ENCODE results near the gene OCIAD2. TPM values are rescaled to one million over a fixed set of nuclear protein-coding genes. Genes with fewer than 3 reads are reported as not detected.

The OCIAD2 gene
- total and polyA plus RNA-seq, 2 of the 8 experiments (the other 6 are each of a cell fraction or from before 2014, with no cell fraction given), result 105 to 122 TPM

DNA sequence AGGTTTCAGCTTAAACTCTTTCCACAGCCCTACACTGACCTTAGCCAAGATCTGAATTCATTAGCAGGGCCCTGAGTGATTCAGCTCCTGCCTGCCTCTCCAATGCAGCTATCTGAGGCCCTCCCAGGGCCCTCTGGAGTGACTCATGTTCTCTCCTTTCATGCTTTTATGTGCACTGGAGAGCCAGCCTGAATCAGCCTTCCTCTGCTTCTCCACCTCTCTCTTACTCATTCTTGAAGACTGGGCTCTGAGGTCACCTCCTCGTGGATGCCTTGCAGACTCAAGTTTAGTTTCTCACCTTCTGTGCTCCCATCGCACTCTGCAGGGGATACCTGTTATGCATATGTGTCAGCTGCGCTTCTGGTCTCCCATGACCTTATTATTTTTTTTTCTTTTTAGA is 3.1 kb upstream of the OCIAD2 start (continued):
- TF ChIP-seq, protein P1, sequence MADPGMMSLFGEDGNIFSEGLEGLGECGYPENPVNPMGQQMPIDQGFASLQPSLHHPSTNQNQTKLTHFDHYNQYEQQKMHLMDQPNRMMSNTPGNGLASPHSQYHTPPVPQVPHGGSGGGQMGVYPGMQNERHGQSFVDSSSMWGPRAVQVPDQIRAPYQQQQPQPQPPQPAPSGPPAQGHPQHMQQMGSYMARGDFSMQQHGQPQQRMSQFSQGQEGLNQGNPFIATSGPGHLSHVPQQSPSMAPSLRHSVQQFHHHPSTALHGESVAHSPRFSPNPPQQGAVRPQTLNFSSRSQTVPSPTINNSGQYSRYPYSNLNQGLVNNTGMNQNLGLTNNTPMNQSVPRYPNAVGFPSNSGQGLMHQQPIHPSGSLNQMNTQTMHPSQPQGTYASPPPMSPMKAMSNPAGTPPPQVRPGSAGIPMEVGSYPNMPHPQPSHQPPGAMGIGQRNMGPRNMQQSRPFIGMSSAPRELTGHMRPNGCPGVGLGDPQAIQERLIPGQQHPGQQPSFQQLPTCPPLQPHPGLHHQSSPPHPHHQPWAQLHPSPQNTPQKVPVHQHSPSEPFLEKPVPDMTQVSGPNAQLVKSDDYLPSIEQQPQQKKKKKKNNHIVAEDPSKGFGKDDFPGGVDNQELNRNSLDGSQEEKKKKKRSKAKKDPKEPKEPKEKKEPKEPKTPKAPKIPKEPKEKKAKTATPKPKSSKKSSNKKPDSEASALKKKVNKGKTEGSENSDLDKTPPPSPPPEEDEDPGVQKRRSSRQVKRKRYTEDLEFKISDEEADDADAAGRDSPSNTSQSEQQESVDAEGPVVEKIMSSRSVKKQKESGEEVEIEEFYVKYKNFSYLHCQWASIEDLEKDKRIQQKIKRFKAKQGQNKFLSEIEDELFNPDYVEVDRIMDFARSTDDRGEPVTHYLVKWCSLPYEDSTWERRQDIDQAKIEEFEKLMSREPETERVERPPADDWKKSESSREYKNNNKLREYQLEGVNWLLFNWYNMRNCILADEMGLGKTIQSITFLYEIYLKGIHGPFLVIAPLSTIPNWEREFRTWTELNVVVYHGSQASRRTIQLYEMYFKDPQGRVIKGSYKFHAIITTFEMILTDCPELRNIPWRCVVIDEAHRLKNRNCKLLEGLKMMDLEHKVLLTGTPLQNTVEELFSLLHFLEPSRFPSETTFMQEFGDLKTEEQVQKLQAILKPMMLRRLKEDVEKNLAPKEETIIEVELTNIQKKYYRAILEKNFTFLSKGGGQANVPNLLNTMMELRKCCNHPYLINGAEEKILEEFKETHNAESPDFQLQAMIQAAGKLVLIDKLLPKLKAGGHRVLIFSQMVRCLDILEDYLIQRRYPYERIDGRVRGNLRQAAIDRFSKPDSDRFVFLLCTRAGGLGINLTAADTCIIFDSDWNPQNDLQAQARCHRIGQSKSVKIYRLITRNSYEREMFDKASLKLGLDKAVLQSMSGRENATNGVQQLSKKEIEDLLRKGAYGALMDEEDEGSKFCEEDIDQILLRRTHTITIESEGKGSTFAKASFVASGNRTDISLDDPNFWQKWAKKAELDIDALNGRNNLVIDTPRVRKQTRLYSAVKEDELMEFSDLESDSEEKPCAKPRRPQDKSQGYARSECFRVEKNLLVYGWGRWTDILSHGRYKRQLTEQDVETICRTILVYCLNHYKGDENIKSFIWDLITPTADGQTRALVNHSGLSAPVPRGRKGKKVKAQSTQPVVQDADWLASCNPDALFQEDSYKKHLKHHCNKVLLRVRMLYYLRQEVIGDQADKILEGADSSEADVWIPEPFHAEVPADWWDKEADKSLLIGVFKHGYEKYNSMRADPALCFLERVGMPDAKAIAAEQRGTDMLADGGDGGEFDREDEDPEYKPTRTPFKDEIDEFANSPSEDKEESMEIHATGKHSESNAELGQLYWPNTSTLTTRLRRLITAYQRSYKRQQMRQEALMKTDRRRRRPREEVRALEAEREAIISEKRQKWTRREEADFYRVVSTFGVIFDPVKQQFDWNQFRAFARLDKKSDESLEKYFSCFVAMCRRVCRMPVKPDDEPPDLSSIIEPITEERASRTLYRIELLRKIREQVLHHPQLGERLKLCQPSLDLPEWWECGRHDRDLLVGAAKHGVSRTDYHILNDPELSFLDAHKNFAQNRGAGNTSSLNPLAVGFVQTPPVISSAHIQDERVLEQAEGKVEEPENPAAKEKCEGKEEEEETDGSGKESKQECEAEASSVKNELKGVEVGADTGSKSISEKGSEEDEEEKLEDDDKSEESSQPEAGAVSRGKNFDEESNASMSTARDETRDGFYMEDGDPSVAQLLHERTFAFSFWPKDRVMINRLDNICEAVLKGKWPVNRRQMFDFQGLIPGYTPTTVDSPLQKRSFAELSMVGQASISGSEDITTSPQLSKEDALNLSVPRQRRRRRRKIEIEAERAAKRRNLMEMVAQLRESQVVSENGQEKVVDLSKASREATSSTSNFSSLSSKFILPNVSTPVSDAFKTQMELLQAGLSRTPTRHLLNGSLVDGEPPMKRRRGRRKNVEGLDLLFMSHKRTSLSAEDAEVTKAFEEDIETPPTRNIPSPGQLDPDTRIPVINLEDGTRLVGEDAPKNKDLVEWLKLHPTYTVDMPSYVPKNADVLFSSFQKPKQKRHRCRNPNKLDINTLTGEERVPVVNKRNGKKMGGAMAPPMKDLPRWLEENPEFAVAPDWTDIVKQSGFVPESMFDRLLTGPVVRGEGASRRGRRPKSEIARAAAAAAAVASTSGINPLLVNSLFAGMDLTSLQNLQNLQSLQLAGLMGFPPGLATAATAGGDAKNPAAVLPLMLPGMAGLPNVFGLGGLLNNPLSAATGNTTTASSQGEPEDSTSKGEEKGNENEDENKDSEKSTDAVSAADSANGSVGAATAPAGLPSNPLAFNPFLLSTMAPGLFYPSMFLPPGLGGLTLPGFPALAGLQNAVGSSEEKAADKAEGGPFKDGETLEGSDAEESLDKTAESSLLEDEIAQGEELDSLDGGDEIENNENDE (IDR thresholded peaks at IDR 0.05; ENCODE audit: insufficient replicate concordance, low read length), result no peak
- TF ChIP-seq SIN3A (conservative IDR thresholded peaks at IDR 0.05 in 1 of 2, IDR thresholded peaks at IDR 0.05 in 1 of 2; ENCODE audit: low read depth in 1 of 2, low read length in 2 of 2), result no peak
- TF ChIP-seq KDM1A (IDR thresholded peaks at IDR 0.05; ENCODE audit: borderline replicate concordance, low read length), result no peak
- TF ChIP-seq HDAC6 (IDR thresholded peaks at IDR 0.05; ENCODE audit: low read depth, low read length), result no peak
- no peak for TF ChIP-seq RFX5 (IDR thresholded peaks at IDR 0.05; ENCODE audit: borderline replicate concordance, low read depth, low read length)
- TF ChIP-seq CHD1 (IDR thresholded peaks at IDR 0.05; ENCODE audit: low read depth, low read length), result no peak
